HEK293 (cell line): Measurements from ENCODE around the gene ENAH.

Source experiments
- CTCF ChIA-PET: fragments of 350-600 bp; formaldehyde crosslinking; extraction: SDS; loops from one replicate; lab custom pipeline; 2021; ENCODE audit warnings: antibody characterized with exemption; lab: Yijun Ruan, JAX
- POLR2A ChIA-PET: fragments of 300-600 bp; formaldehyde crosslinking; extraction: SDS; loops from one replicate; lab custom pipeline; 2020; ENCODE audit warnings: antibody characterized with exemption, inconsistent platforms; lab: Yijun Ruan, JAX
- H3K27ac ChIP-seq: fragments of 200-500 bp; sonication (Bioruptor generic); 2 replicates; pipeline ENCODE4 v1.5.1; 2014; ENCODE audit warnings: low read depth, low read length, control low read depth, inconsistent platforms; ENCODE audit errors: extremely low read depth
- H3K36me3 ChIP-seq, 2 experiments: fragments of 200-500 bp in 1 of 2; sonication (Bioruptor generic) in 1 of 2; 1 replicate in 1 of 2; 2 replicates in 1 of 2; pipeline ENCODE4 v1.5.1; 2014 to 2017; ENCODE audit warnings: inconsistent platforms in 2 of 2, low read length in 2 of 2; ENCODE audit not compliant: control insufficient read depth in 2 of 2, insufficient read depth in 1 of 2
- H3K4me1 ChIP-seq: fragments of 200-500 bp; sonication (Bioruptor generic); 2 replicates; pipeline ENCODE4 v1.5.1; 2014; ENCODE audit warnings: mild to moderate bottlenecking, low read length, inconsistent platforms; ENCODE audit not compliant: control insufficient read depth, insufficient read depth
- H3K4me3 ChIP-seq: 2 replicates; pipeline ENCODE4 v1.5.1; 2011; ENCODE audit warnings: low read depth, mild to moderate bottlenecking, control low read depth, low read length, moderate library complexity
- H3K9me3 ChIP-seq: fragments of 200-500 bp; sonication (Bioruptor generic); 2 replicates; pipeline ENCODE4 v1.5.1; 2014; ENCODE audit warnings: low read depth, low read length, inconsistent platforms; ENCODE audit not compliant: control insufficient read depth, insufficient read depth
- BCL6B ChIP-seq: fragments of 450-650 bp; formaldehyde crosslinking; IDR thresholded peaks from 2 replicates; pipeline ENCODE4 v1.5.1; 2017; ENCODE audit warnings: missing biosample characterization, missing genetic modification characterization
- EGR2 ChIP-seq: fragments of 450-650 bp; formaldehyde crosslinking; IDR thresholded peaks from 2 replicates; pipeline ENCODE4 v1.5.1; 2016; ENCODE audit warnings: low read depth, missing biosample characterization, missing genetic modification characterization
- GFI1B ChIP-seq: fragments of 450-650 bp; formaldehyde crosslinking; IDR thresholded peaks from 2 replicates; pipeline ENCODE4 v1.5.1; 2016; ENCODE audit warnings: missing biosample characterization, missing genetic modification characterization
- SCRT1 ChIP-seq: fragments of 450-650 bp; formaldehyde crosslinking; IDR thresholded peaks from 2 replicates; pipeline ENCODE4 v1.5.1; 2016; ENCODE audit warnings: missing biosample characterization, missing genetic modification characterization, borderline replicate concordance
- SCRT2 ChIP-seq: fragments of 450-650 bp; formaldehyde crosslinking; IDR thresholded peaks from 2 replicates; pipeline ENCODE4 v1.5.1; 2016; ENCODE audit warnings: missing biosample characterization, missing genetic modification characterization
- ZIC2 ChIP-seq: fragments of 450-650 bp; formaldehyde crosslinking; IDR thresholded peaks from 2 replicates; pipeline ENCODE4 v1.5.1; 2016; ENCODE audit warnings: missing biosample characterization, missing genetic modification characterization
- ZNF112 ChIP-seq: fragments of 450-650 bp; formaldehyde crosslinking; IDR thresholded peaks from 2 replicates; pipeline ENCODE4 v1.5.0; 2017; ENCODE audit warnings: missing biosample characterization, missing genetic modification characterization
- ZNF146 ChIP-seq: fragments of 450-650 bp; formaldehyde crosslinking; IDR thresholded peaks from 2 replicates; pipeline ENCODE4 v1.5.1; 2016; ENCODE audit warnings: missing biosample characterization, missing genetic modification characterization
- ZNF223 ChIP-seq: fragments of 450-650 bp; formaldehyde crosslinking; IDR thresholded peaks from 2 replicates; pipeline ENCODE4 v1.5.1; 2016; ENCODE audit warnings: missing biosample characterization, missing genetic modification characterization
- ZNF239 ChIP-seq: fragments of 450-650 bp; formaldehyde crosslinking; IDR thresholded peaks from 2 replicates; pipeline ENCODE4 v1.5.1; 2016; ENCODE audit warnings: missing biosample characterization, missing genetic modification characterization
- ZNF280C ChIP-seq: fragments of 450-650 bp; formaldehyde crosslinking; IDR thresholded peaks from 2 replicates; pipeline ENCODE4 v1.5.1; 2016; ENCODE audit warnings: missing biosample characterization, missing genetic modification characterization
- ZNF391 ChIP-seq: fragments of 450-650 bp; formaldehyde crosslinking; IDR thresholded peaks from 2 replicates; pipeline ENCODE4 v1.5.1; 2016; ENCODE audit warnings: low read depth, missing biosample characterization, missing genetic modification characterization, borderline replicate concordance
- ZNF501 ChIP-seq: fragments of 450-650 bp; formaldehyde crosslinking; IDR thresholded peaks from 2 replicates; pipeline ENCODE4 v1.5.1; 2016; ENCODE audit warnings: missing biosample characterization, missing genetic modification characterization
- ZNF530 ChIP-seq: fragments of 450-650 bp; formaldehyde crosslinking; IDR thresholded peaks from 2 replicates; pipeline ENCODE4 v1.5.1; 2016; ENCODE audit warnings: low read depth, missing biosample characterization, missing genetic modification characterization
- ZNF548 ChIP-seq: fragments of 450-650 bp; formaldehyde crosslinking; IDR thresholded peaks from 2 replicates; pipeline ENCODE4 v1.5.1; 2016; ENCODE audit warnings: missing biosample characterization, missing genetic modification characterization
- ZNF555 ChIP-seq: fragments of 450-650 bp; formaldehyde crosslinking; conservative IDR thresholded peaks from 2 replicates; pipeline ENCODE4 v1.5.1; 2017; ENCODE audit warnings: missing biosample characterization, mild to moderate bottlenecking, missing genetic modification characterization, inconsistent platforms
- TF ChIP-seq, protein P1 (sequence below): fragments of 450-650 bp; formaldehyde crosslinking; IDR thresholded peaks from 2 replicates; pipeline ENCODE4 v1.5.1; 2016; ENCODE audit warnings: missing biosample characterization, missing genetic modification characterization
- TF ChIP-seq, protein P2 (sequence below): fragments of 450-650 bp; formaldehyde crosslinking; IDR thresholded peaks from 2 replicates; pipeline ENCODE4 v1.5.1; 2016; ENCODE audit warnings: missing biosample characterization, missing genetic modification characterization, borderline replicate concordance

Gene ENAH

DNA sequence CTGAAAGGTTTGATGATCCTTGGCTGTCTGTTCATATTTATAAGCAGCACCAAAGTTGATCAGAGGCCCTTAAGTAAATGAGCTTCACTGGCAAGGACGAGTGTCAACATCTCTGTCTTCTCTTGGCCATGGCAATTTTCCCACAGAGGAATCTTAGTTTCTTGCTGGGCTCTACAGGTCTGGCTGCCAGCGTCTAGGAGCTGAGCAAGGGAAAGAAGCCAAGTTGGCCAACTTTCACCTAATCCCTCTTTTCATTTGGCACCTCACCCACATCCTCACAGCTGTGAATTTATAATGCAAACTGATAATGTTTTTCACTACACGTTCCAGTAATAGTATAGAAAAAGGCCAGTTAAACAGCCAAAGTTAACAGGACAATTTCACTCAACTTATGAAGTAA lies 126.0 kb downstream of the ENAH start:
- H3K9me3 ChIP-seq: no peaks in the 10 kb centered on the region
- no peak overlapping the region for H3K4me3 ChIP-seq
- peaks cover 0 to 23% of the 10 kb centered on the region in 2 experiments; a peak in 1 of 3 replicates for H3K36me3 ChIP-seq
- TF ChIP-seq SCRT2 (tag by site-specific recombination): 0 out of 2 replicates have a peak, but pooled peaks have one; percentile 18
- 0 out of 2 replicates have a peak, but pooled peaks have one; percentile 21 for TF ChIP-seq SCRT1 (tag by site-specific recombination)
- no peak for TF ChIP-seq ZNF501
- no peak overlapping the region for H3K27ac ChIP-seq
- ChIA-PET CTCF (interaction anchor here (0.6 to 1.0 kb wide), 4 partner anchors 46 to 246 kb away, joined by 3 to 4 read pairs (median 3); no protein-coding TSS in a partner anchor), POLR2A (no interaction called here)
- peaks cover 13% of the 10 kb centered on the region; the same call in 1 of the 2 replicates for H3K4me1 ChIP-seq

DNA sequence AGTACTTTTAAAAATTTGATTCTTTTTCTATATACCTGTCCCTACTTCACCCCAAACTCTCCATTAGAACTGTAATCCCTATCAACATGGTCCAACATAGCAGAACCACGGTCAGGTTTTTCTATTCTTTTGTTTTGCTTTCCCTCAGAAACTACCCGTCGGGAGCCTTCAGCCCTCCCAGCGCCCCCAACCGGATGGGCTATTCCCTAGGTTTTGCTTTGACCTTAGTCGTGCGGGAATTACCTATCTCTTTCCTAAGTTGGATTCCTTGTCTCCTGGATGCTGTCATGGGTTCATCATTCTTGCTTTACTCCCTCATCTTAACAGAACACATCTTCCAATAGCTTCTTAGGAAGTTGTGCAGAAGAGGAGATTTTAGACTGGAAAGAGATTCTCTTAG lies 127.5 kb downstream of the ENAH start:
- H3K27ac ChIP-seq: no peak overlapping the region
- peaks cover 0 to 20% of the 10 kb centered on the region in 2 experiments; a peak in 2 of 3 replicates for H3K36me3 ChIP-seq
- no peak overlapping the region for H3K4me3 ChIP-seq
- peaks cover 13% of the 10 kb centered on the region; the same call in 1 of the 2 replicates for H3K4me1 ChIP-seq
- CTCF ChIA-PET: interaction anchor here (0.6 to 1.6 kb wide), 3 partner anchors 40 to 701 kb away, joined by 3 to 7 read pairs (median 3); no protein-coding TSS in a partner anchor
- no peaks in the 10 kb centered on the region for H3K9me3 ChIP-seq
- TF ChIP-seq ZNF280C (tag by site-specific recombination) (no peak), ZIC2 (tag by site-specific recombination) (no peak), ZNF223 (tag by site-specific recombination) (no peak), ZNF239 (no peak), ZNF112 (tag by site-specific recombination) (no peak), BCL6B (tag by site-specific recombination) (no peak)
- POLR2A ChIA-PET: no interaction called here

- no peak overlapping the region for H3K27ac ChIP-seq
- peaks cover 13% of the 10 kb centered on the region; the same call in 1 of the 2 replicates for H3K4me1 ChIP-seq
- peaks cover 0 to 15% of the 10 kb centered on the region in 2 experiments; a peak in 2 of 3 replicates for H3K36me3 ChIP-seq
- TF ChIP-seq ZNF530 (tag by site-specific recombination) (no peak), EGR2 (tag by site-specific recombination) (no peak), ZNF391 (no peak), ZNF555 (tag by site-specific recombination) (no peak), ZNF548 (no peak), GFI1B (no peak), ZNF146 (tag by site-specific recombination) (no peak)
- TF ChIP-seq, protein P1, sequence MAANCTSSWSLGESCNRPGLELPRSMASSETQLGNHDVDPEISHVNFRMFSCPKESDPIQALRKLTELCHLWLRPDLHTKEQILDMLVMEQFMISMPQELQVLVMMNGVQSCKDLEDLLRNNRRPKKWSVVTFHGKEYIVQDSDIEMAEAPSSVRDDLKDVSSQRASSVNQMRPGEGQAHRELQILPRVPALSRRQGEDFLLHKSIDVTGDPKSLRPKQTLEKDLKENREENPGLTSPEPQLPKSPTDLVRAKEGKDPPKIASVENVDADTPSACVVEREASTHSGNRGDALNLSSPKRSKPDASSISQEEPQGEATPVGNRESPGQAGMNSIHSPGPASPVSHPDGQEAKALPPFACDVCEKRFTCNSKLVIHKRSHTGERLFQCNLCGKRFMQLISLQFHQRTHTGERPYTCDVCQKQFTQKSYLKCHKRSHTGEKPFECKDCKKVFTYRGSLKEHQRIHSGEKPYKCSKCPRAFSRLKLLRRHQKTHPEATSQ (tag by site-specific recombination): no peak
- TF ChIP-seq, protein P2, sequence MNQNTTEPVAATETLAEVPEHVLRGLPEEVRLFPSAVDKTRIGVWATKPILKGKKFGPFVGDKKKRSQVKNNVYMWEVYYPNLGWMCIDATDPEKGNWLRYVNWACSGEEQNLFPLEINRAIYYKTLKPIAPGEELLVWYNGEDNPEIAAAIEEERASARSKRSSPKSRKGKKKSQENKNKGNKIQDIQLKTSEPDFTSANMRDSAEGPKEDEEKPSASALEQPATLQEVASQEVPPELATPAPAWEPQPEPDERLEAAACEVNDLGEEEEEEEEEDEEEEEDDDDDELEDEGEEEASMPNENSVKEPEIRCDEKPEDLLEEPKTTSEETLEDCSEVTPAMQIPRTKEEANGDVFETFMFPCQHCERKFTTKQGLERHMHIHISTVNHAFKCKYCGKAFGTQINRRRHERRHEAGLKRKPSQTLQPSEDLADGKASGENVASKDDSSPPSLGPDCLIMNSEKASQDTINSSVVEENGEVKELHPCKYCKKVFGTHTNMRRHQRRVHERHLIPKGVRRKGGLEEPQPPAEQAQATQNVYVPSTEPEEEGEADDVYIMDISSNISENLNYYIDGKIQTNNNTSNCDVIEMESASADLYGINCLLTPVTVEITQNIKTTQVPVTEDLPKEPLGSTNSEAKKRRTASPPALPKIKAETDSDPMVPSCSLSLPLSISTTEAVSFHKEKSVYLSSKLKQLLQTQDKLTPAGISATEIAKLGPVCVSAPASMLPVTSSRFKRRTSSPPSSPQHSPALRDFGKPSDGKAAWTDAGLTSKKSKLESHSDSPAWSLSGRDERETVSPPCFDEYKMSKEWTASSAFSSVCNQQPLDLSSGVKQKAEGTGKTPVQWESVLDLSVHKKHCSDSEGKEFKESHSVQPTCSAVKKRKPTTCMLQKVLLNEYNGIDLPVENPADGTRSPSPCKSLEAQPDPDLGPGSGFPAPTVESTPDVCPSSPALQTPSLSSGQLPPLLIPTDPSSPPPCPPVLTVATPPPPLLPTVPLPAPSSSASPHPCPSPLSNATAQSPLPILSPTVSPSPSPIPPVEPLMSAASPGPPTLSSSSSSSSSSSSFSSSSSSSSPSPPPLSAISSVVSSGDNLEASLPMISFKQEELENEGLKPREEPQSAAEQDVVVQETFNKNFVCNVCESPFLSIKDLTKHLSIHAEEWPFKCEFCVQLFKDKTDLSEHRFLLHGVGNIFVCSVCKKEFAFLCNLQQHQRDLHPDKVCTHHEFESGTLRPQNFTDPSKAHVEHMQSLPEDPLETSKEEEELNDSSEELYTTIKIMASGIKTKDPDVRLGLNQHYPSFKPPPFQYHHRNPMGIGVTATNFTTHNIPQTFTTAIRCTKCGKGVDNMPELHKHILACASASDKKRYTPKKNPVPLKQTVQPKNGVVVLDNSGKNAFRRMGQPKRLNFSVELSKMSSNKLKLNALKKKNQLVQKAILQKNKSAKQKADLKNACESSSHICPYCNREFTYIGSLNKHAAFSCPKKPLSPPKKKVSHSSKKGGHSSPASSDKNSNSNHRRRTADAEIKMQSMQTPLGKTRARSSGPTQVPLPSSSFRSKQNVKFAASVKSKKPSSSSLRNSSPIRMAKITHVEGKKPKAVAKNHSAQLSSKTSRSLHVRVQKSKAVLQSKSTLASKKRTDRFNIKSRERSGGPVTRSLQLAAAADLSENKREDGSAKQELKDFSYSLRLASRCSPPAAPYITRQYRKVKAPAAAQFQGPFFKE (tag by site-specific recombination): no peak
- H3K9me3 ChIP-seq: no peaks in the 10 kb centered on the region
- CTCF ChIA-PET: interaction anchor here (0.6 to 1.6 kb wide), 5 partner anchors 11 to 701 kb away, joined by 3 to 7 read pairs (median 4); no protein-coding TSS in a partner anchor
- POLR2A ChIA-PET: no interaction called here
- no peak overlapping the region for H3K4me3 ChIP-seq
Measured at GRCh38 chr1:225524570-225524969, 128.4 kb downstream of the ENAH start.
